CD4-positive, alpha-beta T cell treated with Interleukin-1 beta for 1 hour (primary cell): ENCODE measurements around the gene MFGE8.

Experiments
- DNase-seq, 2 donors: peaks; one replicate each; pipeline ENCODE4 v3.0.0-alpha.2; 2020 to 2022

The MFGE8 gene

DNA sequence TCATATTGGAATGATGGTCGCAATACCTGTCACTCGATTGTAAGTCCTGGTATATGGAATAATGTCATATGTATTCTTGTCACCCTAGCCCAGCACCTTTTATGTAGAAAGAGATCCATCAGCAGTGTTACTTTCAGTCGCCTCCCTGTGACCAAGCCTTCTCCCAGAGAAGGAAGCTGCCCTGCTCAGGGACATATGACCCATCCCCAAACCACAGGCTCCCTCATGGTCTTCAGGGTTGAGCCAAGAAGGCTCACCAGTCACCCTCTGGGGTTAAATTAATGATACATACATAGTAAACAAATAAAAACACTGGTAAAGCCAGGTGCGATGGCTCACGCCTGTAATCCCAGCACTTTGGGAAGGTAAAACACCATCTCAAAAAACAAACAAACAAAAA lies 4.6 kb upstream of the MFGE8 start:
- no peak for DNase-seq

DNA sequence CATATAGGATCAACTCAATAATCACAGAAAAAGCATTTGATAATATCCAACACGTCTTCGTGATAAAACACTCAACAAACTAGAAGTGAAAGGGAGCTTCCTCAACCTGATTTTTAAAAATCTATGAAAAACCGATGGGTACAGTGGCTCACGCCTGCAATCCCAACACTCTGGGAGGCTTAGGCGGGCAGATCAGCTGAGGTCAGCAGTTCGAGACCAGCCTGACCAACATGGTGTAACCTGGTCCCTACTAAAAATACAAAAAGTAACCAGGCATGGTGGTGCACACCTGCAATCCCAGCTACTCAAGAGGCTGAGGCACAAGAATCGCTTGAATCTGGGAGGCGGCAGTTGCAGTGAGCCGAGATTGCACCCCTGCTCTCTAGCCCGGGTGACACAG lies 2.2 kb upstream of the MFGE8 start:
- DNase-seq: no peak

DNA sequence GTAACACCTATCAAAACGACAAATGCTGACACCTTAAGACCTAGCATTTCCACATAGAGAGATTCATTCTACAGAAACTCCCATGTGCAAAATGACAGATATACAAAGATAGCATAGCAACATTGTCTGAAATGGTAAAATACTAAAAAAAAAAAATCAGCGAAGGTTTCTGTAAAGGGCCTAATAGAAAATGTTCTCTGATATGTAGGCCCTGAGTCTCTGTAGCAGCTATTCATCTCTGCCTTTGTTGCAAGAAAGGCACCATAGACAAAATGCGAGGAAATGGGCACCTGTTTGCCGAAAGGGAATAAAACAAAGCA lies 631 bp upstream of the MFGE8 start:
- no peak for DNase-seq

DNA sequence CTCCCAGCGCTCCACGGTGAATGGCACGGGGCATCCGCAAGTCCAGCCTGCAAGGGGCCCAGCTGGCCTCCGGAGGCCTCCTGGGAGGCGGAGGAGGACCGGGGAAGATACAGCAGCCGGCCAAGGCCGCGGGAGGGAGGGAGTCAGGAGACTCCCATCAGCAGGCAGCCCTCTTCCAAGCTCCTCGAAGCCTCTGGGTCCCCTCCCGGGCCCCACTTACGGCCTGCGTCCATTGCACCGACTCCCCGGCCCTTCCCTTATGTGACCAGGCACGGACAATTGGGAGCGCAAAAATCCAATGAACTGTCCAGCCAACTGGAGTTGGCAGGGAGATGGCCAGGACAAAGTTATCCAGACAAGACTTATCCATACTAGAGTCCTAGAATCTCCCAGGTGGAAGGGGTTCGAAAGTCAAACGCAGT lies 668 bp downstream of the MFGE8 start:
- DNase-seq: no peak

DNA sequence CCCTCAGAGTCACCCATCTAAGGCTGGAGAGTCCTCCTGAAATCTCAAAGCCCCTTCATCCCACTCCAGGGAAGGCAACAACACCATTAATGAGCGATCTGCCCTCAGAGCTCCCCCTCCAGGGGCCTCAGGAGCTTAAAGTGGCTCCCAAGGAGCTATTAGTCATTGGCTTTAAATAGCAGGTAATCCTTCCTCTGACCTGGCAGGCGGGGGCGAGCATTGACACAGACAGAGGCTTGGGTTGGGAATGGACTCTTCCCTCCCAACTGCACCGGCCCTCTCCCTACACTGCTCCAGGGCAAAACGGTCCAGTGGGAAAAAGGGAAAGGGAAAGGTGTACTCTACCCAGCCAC lies 1.4 kb downstream of the MFGE8 start:
- no peak for DNase-seq

DNA sequence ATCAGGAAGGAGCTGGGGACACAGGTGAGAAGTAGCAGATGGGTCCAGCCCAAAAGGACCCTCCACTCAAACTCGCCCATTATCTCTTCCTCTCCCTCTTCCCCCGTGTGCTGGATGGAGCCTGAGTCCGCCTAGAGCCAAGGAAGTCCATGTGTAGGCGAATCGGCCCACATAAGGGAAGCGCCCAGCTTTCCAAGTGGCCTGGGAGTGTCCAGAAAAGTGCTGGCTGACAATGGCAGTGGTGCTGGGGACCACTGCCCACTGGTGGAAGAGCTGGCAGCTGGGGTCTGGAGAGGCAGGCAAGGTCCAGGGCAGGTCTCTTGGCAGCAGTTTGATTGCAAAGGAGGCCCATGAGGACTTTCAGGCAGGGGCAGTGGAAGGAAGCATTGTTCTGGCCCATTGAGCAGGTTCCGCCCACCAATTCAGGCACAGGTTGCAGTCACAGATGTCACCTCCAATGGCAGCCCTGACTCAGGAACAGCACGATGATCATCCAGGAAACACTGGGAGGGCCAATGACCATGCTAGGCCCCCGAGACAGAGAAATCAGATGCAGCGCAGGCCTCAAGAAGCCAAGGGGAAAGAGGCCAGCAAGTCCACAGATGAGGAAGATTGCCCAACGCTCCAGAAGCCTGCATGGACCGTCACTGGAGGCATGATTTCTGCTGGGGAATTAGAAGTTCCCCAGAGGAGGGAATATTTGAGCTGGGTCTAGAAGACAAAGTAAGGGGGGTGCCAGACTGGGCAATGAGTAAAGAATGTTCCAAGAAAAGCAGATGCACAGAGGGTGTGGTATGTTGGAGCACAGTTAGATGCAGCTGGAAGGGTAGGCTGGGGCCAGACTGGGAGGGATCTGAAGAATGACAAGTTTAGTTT lies 3.0 kb downstream of the MFGE8 start:
- no peak for DNase-seq

DNA sequence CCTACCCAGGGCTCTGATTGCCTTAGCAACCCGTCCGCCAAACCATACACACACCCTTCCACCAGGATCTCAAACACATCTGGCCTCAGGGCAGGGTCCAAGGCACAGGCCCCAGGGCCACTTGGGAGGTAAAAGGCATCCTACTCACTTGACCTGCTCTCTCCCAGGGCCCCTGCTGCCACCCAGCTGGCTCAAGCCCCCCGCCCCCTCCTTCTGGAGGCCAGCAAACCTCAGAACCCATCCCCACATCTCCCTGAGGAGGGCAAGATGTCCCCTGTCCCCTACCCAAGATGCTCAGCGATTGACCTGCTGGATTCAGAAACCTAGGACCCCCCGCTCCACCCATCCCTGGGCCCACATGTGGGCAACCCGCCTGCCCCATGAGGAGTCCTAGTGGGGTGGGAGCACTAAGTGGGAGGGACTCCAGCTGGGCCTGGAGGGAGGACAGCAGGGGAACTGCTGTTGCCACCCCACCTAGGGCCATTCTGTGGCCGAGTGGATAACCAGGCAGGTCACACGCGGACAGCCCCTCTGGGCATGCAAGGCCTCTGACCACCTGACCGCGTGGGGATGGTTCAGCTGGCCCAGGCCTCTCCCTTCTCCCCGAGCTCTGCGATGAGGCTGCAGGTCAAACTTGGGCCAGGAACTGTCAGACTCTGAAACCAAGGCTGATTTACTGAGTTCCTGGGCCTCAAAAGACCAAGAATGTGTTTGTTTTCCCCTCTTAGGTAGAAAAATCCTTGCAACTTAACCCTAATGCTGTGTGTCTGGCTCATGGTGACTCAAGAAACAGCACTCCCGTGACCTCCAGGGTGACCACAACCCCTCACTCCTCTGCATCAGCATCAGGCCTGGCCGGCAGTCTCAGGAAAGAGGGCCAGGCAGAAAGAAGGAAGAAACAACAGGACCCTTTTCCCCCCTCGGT lies 4.2 kb downstream of the MFGE8 start:
- no peak for DNase-seq

DNA sequence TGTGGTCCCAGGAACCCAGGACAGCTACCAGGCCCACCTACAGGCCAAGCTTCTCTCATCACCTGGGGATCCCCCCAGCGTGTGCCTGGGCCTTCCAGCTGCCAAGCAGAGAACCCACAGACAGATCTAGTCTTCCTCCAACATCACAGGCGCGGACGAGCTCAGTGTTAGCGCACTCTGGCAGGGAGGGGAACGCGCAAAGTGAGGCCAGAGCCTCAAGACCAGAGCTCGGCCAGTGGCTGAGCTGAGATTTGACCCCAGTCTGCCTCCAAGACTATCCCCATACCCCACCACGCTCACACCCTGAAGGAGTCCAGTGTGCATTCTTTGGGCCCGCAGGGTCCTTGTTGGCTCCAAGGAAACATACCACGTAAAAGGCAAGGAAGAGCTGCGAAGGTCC lies 5.1 kb downstream of the MFGE8 start:
- DNase-seq: no peak

DNA sequence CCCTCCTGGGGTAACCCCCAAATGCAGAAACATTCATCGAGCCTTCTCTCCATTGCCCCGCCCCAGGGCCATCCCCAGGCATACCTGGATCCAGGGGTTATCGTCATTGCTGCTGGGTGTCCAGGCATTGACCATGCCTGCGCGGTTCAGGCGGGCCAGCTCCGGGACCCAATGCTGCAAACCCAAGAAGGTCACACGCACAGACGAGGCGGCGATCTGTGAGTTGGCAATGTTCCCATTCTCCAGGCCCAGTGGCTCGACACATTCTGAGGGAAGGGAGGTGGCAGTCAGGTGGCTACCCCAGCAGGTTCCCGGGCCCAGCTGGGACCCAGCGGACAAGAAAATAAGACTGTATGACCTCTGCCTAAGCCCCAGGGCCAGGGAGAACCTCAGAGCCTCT lies 6.1 kb downstream of the MFGE8 start:
- no peak for DNase-seq

DNA sequence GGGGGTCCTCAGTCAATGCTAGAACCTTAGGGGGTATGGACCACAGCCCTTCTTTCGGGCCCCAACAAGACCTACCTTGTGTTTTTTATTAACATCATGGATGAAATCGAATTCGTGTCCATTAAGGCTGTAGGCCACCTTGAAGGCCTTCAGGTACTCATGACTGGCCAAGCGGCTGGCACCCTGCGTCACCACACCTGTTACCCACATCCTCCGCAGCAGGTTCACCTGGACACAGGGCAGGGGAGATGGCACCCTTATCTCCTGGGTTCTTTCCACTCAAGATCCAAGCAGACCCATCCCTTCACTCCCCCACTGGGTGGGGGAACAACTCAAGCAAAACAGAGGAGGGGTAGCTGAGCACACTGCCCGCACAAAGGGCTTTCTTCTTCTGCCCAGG lies 6.6 kb downstream of the MFGE8 start:
- DNase-seq: no peak

DNA sequence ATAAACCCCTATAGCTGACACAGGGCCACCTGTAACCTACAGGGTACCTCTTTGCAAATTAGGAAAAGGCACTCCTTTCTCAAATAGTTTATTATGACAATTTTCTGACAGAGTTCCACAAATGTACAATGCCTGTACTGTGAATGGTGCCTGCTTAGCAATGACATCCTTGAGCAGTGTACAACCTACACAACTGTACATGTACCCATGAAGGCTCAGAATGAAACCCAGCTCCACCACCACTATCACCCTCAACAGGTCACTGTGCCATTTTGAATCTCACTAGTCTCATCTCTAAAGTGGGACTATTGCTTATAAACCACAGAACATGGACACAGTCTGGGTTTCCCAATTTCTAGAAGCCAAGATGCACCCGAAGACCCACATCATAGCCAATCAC lies 7.0 kb downstream of the MFGE8 start:
- DNase-seq: no peak

DNA sequence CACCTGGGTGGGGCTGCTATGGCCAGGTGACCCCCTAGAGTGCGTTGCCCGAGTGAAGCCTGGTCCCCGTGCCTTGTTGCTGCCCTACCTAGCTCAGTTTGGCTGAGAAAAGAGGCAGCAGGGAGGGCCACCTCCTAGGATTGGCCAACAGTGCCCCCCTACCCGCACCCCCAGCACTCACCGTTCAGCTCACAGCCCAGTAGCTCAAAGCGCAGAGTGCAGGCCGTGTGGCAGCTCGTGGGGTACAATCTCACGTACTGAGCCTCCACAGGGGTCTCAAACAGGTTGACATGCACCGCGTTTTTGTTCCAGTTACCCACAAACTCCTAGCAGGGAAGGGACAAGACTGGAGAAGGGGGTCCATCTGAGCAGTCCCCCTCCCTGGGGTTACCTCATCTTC lies 7.6 kb downstream of the MFGE8 start:
- no peak for DNase-seq

DNA sequence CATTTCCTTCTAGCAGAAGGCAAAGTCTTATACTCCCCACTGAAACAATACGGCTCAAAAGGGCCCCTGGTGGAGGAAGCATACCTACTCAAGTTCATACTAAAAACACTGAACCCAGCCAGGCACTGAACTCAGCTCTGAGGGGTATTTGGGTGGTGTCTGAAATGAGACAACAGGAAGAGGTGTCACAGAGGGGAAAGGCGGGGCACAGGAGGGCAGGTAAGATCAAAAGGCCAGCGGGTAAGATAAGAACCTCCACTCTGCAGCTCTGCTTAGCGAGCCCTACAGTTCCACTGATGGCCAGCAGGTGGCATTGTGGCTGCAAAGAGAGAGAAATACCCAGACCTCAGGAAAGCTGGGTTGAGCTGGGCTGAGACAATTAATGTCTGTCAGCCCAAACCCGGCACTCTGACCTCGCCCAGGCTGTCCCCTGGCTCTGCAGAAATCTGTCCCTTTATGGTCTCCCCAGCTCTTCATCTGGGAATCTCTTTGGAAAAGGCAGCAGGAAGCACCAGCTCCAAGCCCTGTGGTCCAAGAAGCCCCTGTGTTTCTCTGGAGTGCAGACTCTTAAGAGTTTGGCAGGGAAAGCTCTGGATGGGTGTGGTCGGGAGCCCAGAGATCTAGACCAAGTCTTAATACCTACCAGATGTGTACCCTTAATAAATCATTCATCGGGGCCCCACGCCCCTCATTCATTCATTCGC lies 8.4 kb downstream of the MFGE8 start:
- DNase-seq: peak; percentile 94 to 96

DNA sequence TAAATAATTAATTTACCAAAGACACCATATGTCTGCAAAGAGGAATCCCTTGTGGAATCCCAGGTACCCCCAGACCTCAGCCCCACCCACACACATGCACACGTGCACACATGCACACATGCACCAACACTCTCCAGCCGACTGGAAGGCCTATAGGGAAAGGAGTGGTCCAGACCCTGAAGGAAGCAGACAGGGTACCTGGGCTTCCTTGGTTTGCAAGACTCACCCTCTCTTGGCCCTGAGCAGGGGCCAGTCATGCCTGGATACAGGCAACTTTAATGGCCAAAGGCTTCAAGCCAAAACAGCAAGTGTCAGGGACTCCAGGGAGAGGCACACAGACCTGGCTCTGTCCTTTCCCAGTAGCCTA lies 8.9 kb downstream of the MFGE8 start:
- DNase-seq: no peak

DNA sequence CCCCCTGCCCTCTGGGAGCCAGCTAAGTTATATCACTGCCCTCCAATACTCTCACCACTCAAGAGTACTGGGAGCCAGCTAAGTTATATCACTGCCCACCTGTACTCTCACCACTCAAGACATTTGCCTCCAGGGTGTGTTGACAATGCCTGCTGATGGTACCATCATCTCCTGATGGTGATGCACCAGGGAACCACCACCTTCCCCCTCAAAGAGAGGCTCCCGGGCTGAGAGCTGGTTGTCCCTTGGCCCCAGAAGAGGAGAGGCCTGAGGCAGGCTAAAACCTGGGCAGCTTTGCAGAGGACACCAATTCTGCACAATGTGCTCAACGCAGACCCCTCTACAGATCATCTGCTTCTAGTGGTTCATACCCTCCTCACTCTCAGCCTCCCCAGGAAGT lies 10.3 kb downstream of the MFGE8 start:
- DNase-seq: no peak

DNA sequence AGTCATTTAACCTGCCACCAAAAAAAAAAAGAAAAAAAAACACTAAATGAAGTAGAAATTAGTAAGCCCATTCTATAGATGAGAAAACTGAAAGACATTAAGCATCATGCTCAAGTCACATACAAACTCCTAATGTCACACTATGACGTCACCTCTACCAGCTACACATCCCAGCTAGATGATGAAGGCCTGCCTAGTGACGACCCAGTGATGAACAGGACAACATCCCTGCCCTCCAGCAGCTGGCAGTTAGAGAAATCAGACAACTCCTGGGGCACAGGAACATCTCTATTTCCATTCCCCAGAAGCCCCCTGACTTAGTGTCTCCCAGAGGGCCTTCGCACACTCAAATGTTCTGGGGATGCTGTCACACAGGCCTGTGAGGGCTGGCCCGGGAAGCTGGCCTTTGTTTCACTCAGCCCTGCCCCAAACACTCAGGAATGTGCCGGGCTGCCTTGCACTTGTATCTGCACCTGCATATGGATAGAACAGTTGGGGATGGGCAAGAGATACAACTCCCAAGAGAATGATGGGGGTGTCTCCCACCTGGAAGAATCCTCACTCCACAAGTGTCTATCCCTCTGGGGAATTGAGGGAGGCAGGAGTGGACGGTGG lies 10.9 kb downstream of the MFGE8 start:
- no peak for DNase-seq

DNA sequence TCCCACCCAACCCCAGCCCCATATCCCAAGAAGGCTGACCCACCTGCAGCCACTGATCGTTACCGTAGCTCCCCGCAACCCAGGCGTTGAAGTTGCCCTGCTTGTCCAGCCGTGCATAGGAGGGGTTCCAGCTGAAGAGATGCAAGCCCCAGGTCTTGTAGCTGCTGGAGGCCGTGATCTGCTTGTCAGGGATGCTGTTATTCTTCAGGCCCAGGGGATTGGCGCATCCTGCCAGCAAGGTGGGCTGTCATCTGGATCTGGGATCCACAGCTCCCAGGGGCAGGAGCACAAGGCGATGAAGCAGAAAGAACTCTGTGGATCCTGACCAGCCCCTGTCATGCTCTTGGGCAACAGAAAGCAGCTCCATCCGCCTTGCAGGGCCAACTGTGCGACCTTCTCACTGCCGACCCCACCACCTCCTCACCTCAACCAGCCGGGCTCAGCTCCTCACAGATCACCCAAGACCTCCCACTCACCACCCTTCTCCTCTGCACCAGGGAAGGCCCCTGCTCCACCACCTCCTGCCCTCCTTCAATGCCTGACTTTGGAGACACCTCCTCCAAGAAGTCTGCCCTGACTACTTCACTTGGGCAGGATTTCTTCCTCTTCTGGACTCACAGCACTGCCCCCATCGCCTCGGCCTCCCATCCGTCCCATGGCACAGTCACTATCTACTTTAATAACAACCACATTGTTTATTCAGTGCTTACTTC lies 11.5 kb downstream of the MFGE8 start:
- DNase-seq: no peak

DNA sequence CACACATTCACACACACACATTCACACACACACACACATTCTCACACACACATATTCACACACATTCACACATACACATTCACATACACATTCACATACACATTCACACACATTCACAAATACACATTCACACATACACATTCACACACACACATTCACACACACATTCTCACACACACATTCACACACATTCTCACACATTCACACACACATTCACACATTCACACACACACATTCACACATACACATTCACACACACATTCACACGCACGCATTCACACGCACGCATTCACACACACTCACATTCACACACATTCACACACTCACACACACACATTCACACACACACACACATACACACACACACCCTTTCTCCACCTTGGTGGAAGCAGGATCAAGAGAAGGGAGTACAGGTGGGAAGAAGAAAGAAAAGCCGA lies 12.2 kb downstream of the MFGE8 start:
- no peak for DNase-seq

DNA sequence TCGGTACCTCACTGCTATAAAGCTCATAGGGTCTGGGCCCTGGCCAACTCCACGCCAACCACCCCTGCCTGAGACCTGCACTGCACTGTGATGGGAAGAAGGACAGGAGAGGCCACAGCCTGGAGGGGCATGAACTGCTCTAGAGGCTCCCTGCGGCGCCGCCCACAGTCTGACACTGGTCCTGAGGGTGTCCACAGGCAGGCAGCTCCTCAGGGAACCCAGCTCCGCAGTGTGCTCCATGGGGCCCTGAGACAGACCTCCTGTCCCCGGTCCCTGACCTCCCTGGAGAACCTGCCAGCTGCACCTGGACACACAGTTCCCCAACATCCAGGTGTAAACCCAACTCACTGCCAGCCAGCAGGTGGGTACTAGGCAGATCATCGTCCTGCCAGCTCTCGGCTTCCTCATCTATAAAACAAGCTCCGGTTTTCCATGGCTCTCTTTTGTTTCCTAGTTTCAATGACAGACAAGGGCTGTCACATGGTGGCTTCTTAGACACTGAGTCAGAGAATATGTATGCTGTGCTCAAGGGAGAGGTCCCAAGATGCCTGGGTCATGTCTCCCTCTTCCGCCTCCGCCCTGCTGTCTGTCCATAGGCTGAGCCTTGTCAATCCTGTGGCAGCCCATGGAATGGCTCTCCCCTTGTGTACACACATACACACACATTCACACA lies 12.7 kb downstream of the MFGE8 start:
- DNase-seq: no peak

DNA sequence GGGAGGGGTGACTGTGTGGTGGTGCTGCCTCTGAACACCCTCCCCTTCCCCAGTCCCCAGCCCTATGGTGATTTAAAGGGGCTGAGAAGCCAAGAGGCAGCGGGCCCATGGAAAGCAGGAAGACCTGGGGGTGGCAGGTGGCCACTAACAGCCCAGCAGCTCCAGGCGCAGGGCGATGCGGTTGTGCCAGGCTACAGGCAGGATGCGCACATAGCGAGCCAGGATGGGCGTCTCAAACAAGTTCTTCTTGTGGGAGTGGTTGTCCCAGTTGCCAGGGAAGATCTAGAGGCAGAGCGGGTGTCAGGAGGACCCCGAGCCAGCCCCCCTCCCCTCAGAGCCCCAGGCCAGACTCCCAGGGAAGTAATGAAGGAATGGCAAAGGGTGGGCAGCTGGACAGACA lies 13.9 kb downstream of the MFGE8 start:
- DNase-seq: no peak

DNA sequence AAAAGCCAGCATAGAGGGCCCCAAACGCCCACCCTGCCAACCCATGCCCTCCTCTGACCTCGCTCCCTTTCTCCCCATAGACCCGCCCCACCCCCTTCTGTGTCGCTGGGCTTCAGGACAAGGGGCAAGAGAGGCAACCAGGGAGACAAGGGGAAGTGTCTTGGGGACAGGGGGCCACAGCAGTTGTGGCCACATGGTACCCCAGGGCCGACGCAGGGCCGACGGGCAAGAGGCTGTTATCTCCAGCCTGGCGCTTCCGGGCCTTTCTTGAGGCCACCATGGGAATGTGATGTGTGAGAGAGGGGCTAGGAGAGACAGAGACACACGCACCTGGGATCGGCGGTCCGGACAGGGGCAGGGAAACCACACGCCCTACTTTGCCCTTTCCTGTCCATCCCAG lies 14.4 kb downstream of the MFGE8 start:
- DNase-seq: no peak
